ENCODE results near the gene ENPP3. TPM values are rescaled to one million over a fixed set of nuclear protein-coding genes. Genes with fewer than 3 reads are reported as not detected.
A peak's percentile ranks its signal among the peaks of the same experiment; 100 is the strongest.
"Not testable (repeated sequence)": the region's sequence is repeated elsewhere in the genome, so short reads cannot be mapped to it uniquely, and the experiment has no call there.

ENPP3 gene
- total RNA-seq, 2 donors from 2014 or later: not detected

DNA sequence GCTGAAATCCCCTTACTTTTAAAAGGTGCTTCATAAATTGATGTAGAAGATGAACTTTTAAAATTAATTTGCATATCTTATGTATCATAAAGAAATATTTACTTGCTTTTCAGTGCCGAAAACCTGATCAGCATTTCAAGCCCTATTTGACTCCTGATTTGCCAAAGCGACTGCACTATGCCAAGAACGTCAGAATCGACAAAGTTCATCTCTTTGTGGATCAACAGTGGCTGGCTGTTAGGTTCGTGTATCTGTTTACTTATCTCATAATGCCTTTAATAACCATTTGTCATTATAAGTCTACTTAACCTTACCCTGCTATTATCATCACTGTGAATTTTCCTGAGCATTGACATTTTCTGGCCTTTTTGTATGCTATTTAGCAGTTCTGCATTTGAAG lies 56.3 kb downstream of the ENPP3 start:
- Histone ChIP-seq H3K27me3 (ENCODE audit: control insufficient read depth, insufficient read depth, low read length, poor library complexity, severe bottlenecking) (no peaks in the 10 kb centered on the region), H3K36me3 (ENCODE audit: control insufficient read depth, insufficient read depth, low read length) (no peaks in the 10 kb centered on the region), H3K27ac (ENCODE audit: low read depth, low read length) (no peak overlapping the region), H3K4me1 (ENCODE audit: control insufficient read depth, insufficient read depth, low read length) (no peaks in the 10 kb centered on the region), H3K9ac (ENCODE audit: extremely low read depth, low read length, poor library complexity, severe bottlenecking) (no peak overlapping the region), H3K4me3 (ENCODE audit: low read length) (no peak overlapping the region), H3K9me3 (ENCODE audit: control insufficient read depth, low read length) (no peaks in the 10 kb centered on the region)
- Mint-ChIP-seq H3K4me1 (peaks cover 3% of the 10 kb centered on the region), H3K27me3 (ENCODE audit: insufficient read depth) (peaks cover 2% of the 10 kb centered on the region), H3K27ac (no peak overlapping the region), H3K36me3 (ENCODE audit: low read depth) (no peaks in the 10 kb centered on the region), H3K9me3 (no peaks in the 10 kb centered on the region), H3K4me3 (no peak overlapping the region)
- WGBS, 2 experiments (ENCODE audit: insufficient coverage in 1 of 2, insufficient read length in 1 of 2): 87 to 91% methylated on average over 5 of the region's 5 CpGs
- DNase-seq: no peak
- TF ChIP-seq, protein P1, sequence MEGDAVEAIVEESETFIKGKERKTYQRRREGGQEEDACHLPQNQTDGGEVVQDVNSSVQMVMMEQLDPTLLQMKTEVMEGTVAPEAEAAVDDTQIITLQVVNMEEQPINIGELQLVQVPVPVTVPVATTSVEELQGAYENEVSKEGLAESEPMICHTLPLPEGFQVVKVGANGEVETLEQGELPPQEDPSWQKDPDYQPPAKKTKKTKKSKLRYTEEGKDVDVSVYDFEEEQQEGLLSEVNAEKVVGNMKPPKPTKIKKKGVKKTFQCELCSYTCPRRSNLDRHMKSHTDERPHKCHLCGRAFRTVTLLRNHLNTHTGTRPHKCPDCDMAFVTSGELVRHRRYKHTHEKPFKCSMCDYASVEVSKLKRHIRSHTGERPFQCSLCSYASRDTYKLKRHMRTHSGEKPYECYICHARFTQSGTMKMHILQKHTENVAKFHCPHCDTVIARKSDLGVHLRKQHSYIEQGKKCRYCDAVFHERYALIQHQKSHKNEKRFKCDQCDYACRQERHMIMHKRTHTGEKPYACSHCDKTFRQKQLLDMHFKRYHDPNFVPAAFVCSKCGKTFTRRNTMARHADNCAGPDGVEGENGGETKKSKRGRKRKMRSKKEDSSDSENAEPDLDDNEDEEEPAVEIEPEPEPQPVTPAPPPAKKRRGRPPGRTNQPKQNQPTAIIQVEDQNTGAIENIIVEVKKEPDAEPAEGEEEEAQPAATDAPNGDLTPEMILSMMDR (conservative IDR thresholded peaks at IDR 0.05): no peak

DNA sequence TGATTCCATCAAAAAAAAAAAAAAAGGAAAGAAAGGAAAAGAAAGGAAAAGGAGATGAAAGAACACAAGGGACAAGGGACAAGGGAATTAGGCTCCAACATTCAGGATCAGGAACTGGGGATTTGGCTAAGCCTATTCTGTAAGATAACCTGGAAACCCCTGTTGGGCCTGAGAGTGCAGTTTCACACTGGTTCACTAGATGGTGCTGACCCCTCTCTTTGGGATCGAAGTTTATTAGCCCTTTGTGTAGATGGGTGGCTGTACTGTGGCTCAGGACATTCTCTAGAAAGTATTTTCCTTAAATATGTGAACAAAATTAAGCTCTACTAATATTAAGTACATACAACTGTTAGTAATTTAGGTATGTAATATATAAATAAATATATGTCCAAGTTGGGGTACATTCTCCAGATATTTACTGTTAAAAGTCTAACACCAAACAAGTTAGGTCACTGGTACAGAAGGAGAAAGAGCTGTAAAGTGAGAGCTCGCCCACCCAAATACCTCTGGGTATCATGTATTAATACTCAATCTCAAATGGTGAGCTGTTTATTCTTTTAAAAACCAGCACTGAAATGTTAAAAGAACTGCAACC lies 57.8 kb downstream of the ENPP3 start:
- no peaks in the 10 kb centered on the region for H3K9me3 ChIP-seq (ENCODE audit: control insufficient read depth, low read length)
- H3K4me3 Mint-ChIP-seq: no peak overlapping the region
- peaks cover 2% of the 10 kb centered on the region for H3K27me3 Mint-ChIP-seq (ENCODE audit: insufficient read depth)
- peak; percentile 90 for DNase-seq
- no peaks in the 10 kb centered on the region for H3K36me3 Mint-ChIP-seq (ENCODE audit: low read depth)
- no peak overlapping the region for H3K27ac Mint-ChIP-seq
- 50% methylated on average over 2 of the region's 2 CpGs; no CpG with 5 or more reads in 1 of the 2 experiments for WGBS, 2 experiments (ENCODE audit: insufficient coverage in 1 of 2, insufficient read length in 1 of 2)
- no peak overlapping the region for H3K9ac ChIP-seq (ENCODE audit: extremely low read depth, low read length, poor library complexity, severe bottlenecking)
- H3K4me3 ChIP-seq (ENCODE audit: low read length): no peak overlapping the region
- no peaks in the 10 kb centered on the region for H3K4me1 ChIP-seq (ENCODE audit: control insufficient read depth, insufficient read depth, low read length)
- peaks cover 3% of the 10 kb centered on the region for H3K4me1 Mint-ChIP-seq
- no peaks in the 10 kb centered on the region for H3K36me3 ChIP-seq (ENCODE audit: control insufficient read depth, insufficient read depth, low read length)
- no peaks in the 10 kb centered on the region for H3K27me3 ChIP-seq (ENCODE audit: control insufficient read depth, insufficient read depth, low read length, poor library complexity, severe bottlenecking)
- H3K27ac ChIP-seq (ENCODE audit: low read depth, low read length): no peak overlapping the region
- TF ChIP-seq, protein P1 (conservative IDR thresholded peaks at IDR 0.05): peak; percentile 91
- H3K9me3 Mint-ChIP-seq: no peaks in the 10 kb centered on the region

DNA sequence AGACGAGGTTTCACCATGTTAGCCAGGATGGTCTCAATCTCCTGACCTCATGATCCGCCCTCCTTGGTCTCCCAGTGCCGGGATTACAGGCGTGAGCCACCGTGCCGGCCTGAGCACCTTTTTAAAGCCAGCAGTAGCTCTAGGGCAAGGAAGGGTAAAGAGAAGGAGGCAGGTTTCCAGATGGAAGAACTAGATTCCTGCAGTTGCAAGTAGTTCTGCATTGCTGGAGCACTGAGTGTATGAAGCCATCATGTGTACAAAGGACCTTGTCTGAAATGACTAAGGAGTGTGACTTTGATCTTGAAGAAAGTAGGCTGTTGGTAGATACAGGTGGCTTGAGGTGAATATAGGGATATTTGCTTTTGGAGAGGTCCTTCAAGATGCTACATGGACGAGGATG lies 59.9 kb downstream of the ENPP3 start:
- no peak overlapping the region for H3K4me3 Mint-ChIP-seq
- TF ChIP-seq, protein P1 (conservative IDR thresholded peaks at IDR 0.05): no peak
- no peaks in the 10 kb centered on the region for H3K27me3 ChIP-seq (ENCODE audit: control insufficient read depth, insufficient read depth, low read length, poor library complexity, severe bottlenecking)
- H3K4me1 Mint-ChIP-seq: peaks cover 3% of the 10 kb centered on the region
- no peaks in the 10 kb centered on the region for H3K4me1 ChIP-seq (ENCODE audit: control insufficient read depth, insufficient read depth, low read length)
- H3K9me3 Mint-ChIP-seq: no peaks in the 10 kb centered on the region
- no peak overlapping the region for H3K9ac ChIP-seq (ENCODE audit: extremely low read depth, low read length, poor library complexity, severe bottlenecking)
- no peaks in the 10 kb centered on the region for H3K36me3 Mint-ChIP-seq (ENCODE audit: low read depth)
- WGBS, 2 experiments (ENCODE audit: insufficient coverage in 1 of 2, insufficient read length in 1 of 2): 92 to 94% methylated on average over 5 to 7 of the region's 7 CpGs
- no peak overlapping the region for H3K27ac ChIP-seq (ENCODE audit: low read depth, low read length)
- H3K36me3 ChIP-seq (ENCODE audit: control insufficient read depth, insufficient read depth, low read length): no peaks in the 10 kb centered on the region
- no peaks in the 10 kb centered on the region for H3K27me3 Mint-ChIP-seq (ENCODE audit: insufficient read depth)
- H3K9me3 ChIP-seq (ENCODE audit: control insufficient read depth, low read length): no peaks in the 10 kb centered on the region
- no peak overlapping the region for H3K27ac Mint-ChIP-seq
- no peak for DNase-seq
- no peak overlapping the region for H3K4me3 ChIP-seq (ENCODE audit: low read length)

DNA sequence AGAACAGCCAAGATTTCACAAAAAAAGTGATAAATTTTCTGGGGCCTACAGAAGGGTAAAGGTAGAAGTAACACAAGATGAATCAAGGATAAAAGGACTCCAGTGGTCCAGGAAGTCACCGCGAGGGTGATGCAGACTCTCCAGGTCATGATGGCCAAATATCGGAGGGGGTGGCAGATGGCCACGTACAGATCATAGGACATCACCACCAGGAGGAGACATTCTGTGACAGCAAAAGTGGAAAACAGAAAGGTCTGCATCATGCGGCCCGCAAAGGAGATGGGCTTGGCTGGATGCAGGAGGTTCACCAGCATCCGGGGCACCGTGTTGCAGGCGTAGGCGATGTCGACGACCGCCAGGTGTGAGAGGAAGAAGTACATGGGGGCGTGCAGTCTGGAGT lies 63.7 kb downstream of the ENPP3 start:
- H3K9me3 Mint-ChIP-seq; H3K27me3 Mint-ChIP-seq (ENCODE audit: insufficient read depth): not testable (repeated sequence)
- WGBS, 2 experiments (ENCODE audit: insufficient coverage in 1 of 2, insufficient read length in 1 of 2): no CpG with 5 or more reads among the region's 14 CpGs

DNA sequence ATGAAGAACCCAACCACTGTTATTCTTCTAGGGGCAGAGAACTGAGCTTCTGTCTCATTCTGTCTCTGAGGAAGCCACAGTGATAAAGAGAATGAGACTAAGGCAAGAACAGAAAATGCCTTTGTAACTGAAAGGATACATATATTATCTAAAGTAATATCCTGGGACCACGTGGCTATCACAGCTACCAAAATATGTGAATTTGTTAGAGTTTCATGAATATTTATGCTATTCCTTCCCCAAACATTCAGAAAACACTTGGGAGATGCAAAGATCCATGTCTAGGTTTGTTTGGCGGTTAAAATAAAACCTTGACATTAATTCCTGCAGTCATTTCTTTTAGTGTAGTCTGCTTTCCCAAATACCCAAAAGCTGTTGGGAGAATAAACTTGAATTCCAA lies 66.8 kb downstream of the ENPP3 start:
- not testable (repeated sequence) for H3K9ac ChIP-seq (ENCODE audit: extremely low read depth, low read length, poor library complexity, severe bottlenecking); H3K4me1 Mint-ChIP-seq; H3K9me3 ChIP-seq (ENCODE audit: control insufficient read depth, low read length); H3K36me3 ChIP-seq (ENCODE audit: control insufficient read depth, insufficient read depth, low read length); H3K4me1 ChIP-seq (ENCODE audit: control insufficient read depth, insufficient read depth, low read length); H3K4me3 Mint-ChIP-seq; H3K36me3 Mint-ChIP-seq (ENCODE audit: low read depth); H3K27me3 Mint-ChIP-seq (ENCODE audit: insufficient read depth); H3K27ac ChIP-seq (ENCODE audit: low read depth, low read length); H3K9me3 Mint-ChIP-seq; H3K27ac Mint-ChIP-seq; H3K4me3 ChIP-seq (ENCODE audit: low read length); H3K27me3 ChIP-seq (ENCODE audit: control insufficient read depth, insufficient read depth, low read length, poor library complexity, severe bottlenecking); DNase-seq
- WGBS, 2 experiments (ENCODE audit: insufficient coverage in 1 of 2, insufficient read length in 1 of 2): no CpG with 5 or more reads among the region's 2 CpGs

More for the DNA sequence above, 63.7 kb downstream of the ENPP3 start:
- H3K4me1 ChIP-seq (ENCODE audit: control insufficient read depth, insufficient read depth, low read length); H3K4me1 Mint-ChIP-seq; H3K36me3 ChIP-seq (ENCODE audit: control insufficient read depth, insufficient read depth, low read length); H3K27me3 ChIP-seq (ENCODE audit: control insufficient read depth, insufficient read depth, low read length, poor library complexity, severe bottlenecking); H3K27ac ChIP-seq (ENCODE audit: low read depth, low read length); H3K36me3 Mint-ChIP-seq (ENCODE audit: low read depth); H3K4me3 Mint-ChIP-seq; H3K9me3 ChIP-seq (ENCODE audit: control insufficient read depth, low read length); H3K9ac ChIP-seq (ENCODE audit: extremely low read depth, low read length, poor library complexity, severe bottlenecking); DNase-seq; H3K4me3 ChIP-seq (ENCODE audit: low read length); H3K27ac Mint-ChIP-seq: not testable (repeated sequence)
